Mucosa of rectum (tissue), 2 donors: ENCODE measurements around the gene ATP5F1C.
A peak's percentile ranks its signal among the peaks of the same experiment; 100 is the strongest.
"Not testable (repeated sequence)": the region's sequence is repeated elsewhere in the genome, so short reads cannot be mapped to it uniquely, and the experiment has no call there.

ENCODE experiments used
- H3K27ac ChIP-seq, 2 donors: one replicate each; pipeline ENCODE4 v1.7.0; 2013; ENCODE audit warnings: inconsistent platforms in 2 of 2, low read depth in 2 of 2, low read length in 2 of 2
- H3K27me3 ChIP-seq, 2 donors: one replicate each; pipeline ENCODE4 v1.7.0; 2013; ENCODE audit warnings: low read length in 2 of 2; ENCODE audit not compliant: control insufficient read depth in 2 of 2, insufficient read depth in 2 of 2
- H3K36me3 ChIP-seq, 2 donors: one replicate each; pipeline ENCODE4 v1.7.0; 2013; ENCODE audit warnings: low read length in 2 of 2; ENCODE audit not compliant: control insufficient read depth in 2 of 2, insufficient read depth in 2 of 2
- H3K4me1 ChIP-seq, 2 donors: one replicate each; pipeline ENCODE4 v1.7.0; 2013; ENCODE audit warnings: low read length in 2 of 2, mild to moderate bottlenecking in 1 of 2; ENCODE audit not compliant: control insufficient read depth in 2 of 2, insufficient read depth in 2 of 2
- H3K4me3 ChIP-seq, 2 donors: one replicate each; pipeline ENCODE4 v1.7.0; 2013; ENCODE audit warnings: low read length in 2 of 2
- H3K9ac ChIP-seq, 2 donors: one replicate each; pipeline ENCODE4 v1.7.0; 2013; ENCODE audit warnings: low read length in 2 of 2, low read depth in 1 of 2, mild to moderate bottlenecking in 1 of 2
- H3K9me3 ChIP-seq, 2 donors: one replicate each; pipeline ENCODE4 v1.7.0; 2013; ENCODE audit warnings: low read length in 2 of 2; ENCODE audit not compliant: control insufficient read depth in 2 of 2
- donor health status: healthy.
- donor health status: Normal muscosa, but diverticular disease.

Gene ATP5F1C

GRCh38 chr10:7787857-7788638 lies at the start of gene ATP5F1C, which contains the start of gene KIN:
TSS of gene ATP5F1C (plus strand) at chr10:7788177. CDS start at chr10:7788208, 31 bp downstream.
TSS of gene KIN (minus strand) at chr10:7787993. CDS start at chr10:7787933, 60 bp downstream.
- Histone ChIP-seq H3K27me3 (no peaks in the 10 kb centered on the region), H3K4me3 (peak within 1 kb of the TSS; percentile 98), H3K4me1 (peaks cover 17 to 21% of the 10 kb centered on the region in 2 donors), H3K27ac (peak within 1 kb of the TSS; percentile 76 to 88), H3K36me3 (peaks cover 0 to 4% of the 10 kb centered on the region in 2 donors), H3K9me3 (no peaks in the 10 kb centered on the region), H3K9ac (peak within 1 kb of the TSS; percentile 87 to 90)

- Histone ChIP-seq H3K9me3 (no peaks in the 10 kb centered on the region), H3K27me3 (no peaks in the 10 kb centered on the region), H3K4me1 (no peaks in the 10 kb centered on the region), H3K9ac (no peak overlapping the region), H3K4me3 (no peak overlapping the region), H3K36me3 (no peaks in the 10 kb centered on the region), H3K27ac (no peak overlapping the region)
Observed at GRCh38 chr10:7738536-7739407, 49.2 kb upstream of the ATP5F1C start.

- Histone ChIP-seq H3K9ac (no peak overlapping the region), H3K4me1 (no peaks in the 10 kb centered on the region), H3K27ac (no peak overlapping the region), H3K9me3 (no peaks in the 10 kb centered on the region), H3K36me3 (no peaks in the 10 kb centered on the region), H3K4me3 (no peak overlapping the region), H3K27me3 (no peaks in the 10 kb centered on the region)
Observed at GRCh38 chr10:7744307-7744706, 43.7 kb upstream of the ATP5F1C start.

GRCh38 chr10:7748637-7749036 lies 39.3 kb upstream of the ATP5F1C start:
- not testable (repeated sequence) for H3K27ac ChIP-seq, H3K9ac ChIP-seq, H3K4me1 ChIP-seq, H3K4me3 ChIP-seq, H3K27me3 ChIP-seq, H3K9me3 ChIP-seq
- H3K36me3 ChIP-seq: peaks cover 12 to 16% of the 10 kb centered on the region in 2 donors

- peaks cover 25% of the 10 kb centered on the region in 2 donors for H3K36me3 ChIP-seq
- no peak overlapping the region for H3K27ac ChIP-seq
- no peaks in the 10 kb centered on the region for H3K4me1 ChIP-seq
- no peak overlapping the region for H3K9ac ChIP-seq
- no peak overlapping the region for H3K4me3 ChIP-seq
- no peaks in the 10 kb centered on the region for H3K9me3 ChIP-seq
- H3K27me3 ChIP-seq: no peaks in the 10 kb centered on the region
Observed at GRCh38 chr10:7750222-7750621, 37.8 kb upstream of the ATP5F1C start.

- H3K36me3 ChIP-seq: peaks cover 27 to 36% of the 10 kb centered on the region in 2 donors
- no peak overlapping the region for H3K9ac ChIP-seq
- H3K9me3 ChIP-seq: no peaks in the 10 kb centered on the region
- H3K27ac ChIP-seq: no peak overlapping the region
- H3K27me3 ChIP-seq: no peaks in the 10 kb centered on the region
- H3K4me1 ChIP-seq: no peaks in the 10 kb centered on the region
- no peak overlapping the region for H3K4me3 ChIP-seq
Observed at GRCh38 chr10:7752251-7752650, 35.7 kb upstream of the ATP5F1C start.

GRCh38 chr10:7755103-7755502 lies 32.9 kb upstream of the ATP5F1C start:
- no peak overlapping the region for H3K27ac ChIP-seq
- no peak overlapping the region for H3K4me3 ChIP-seq
- peaks cover 47 to 51% of the 10 kb centered on the region in 2 donors for H3K36me3 ChIP-seq
- H3K9me3 ChIP-seq: no peaks in the 10 kb centered on the region
- H3K27me3 ChIP-seq: no peaks in the 10 kb centered on the region
- no peak overlapping the region for H3K9ac ChIP-seq
- no peaks in the 10 kb centered on the region for H3K4me1 ChIP-seq

GRCh38 chr10:7756360-7756992 lies 31.5 kb upstream of the ATP5F1C start:
- no peaks in the 10 kb centered on the region for H3K27me3 ChIP-seq
- no peak overlapping the region for H3K9ac ChIP-seq
- no peaks in the 10 kb centered on the region for H3K9me3 ChIP-seq
- no peak overlapping the region for H3K27ac ChIP-seq
- no peak overlapping the region for H3K4me3 ChIP-seq
- H3K36me3 ChIP-seq: peaks cover 56 to 61% of the 10 kb centered on the region in 2 donors
- H3K4me1 ChIP-seq: no peaks in the 10 kb centered on the region

GRCh38 chr10:7763929-7764328 lies 24.0 kb upstream of the ATP5F1C start:
- H3K4me3 ChIP-seq: no peak overlapping the region
- no peak overlapping the region for H3K27ac ChIP-seq
- no peaks in the 10 kb centered on the region for H3K9me3 ChIP-seq
- H3K4me1 ChIP-seq: no peaks in the 10 kb centered on the region
- peaks cover 48 to 59% of the 10 kb centered on the region in 2 donors for H3K36me3 ChIP-seq
- H3K27me3 ChIP-seq: no peaks in the 10 kb centered on the region
- H3K9ac ChIP-seq: no peak overlapping the region

- no peaks in the 10 kb centered on the region for H3K9me3 ChIP-seq
- no peak overlapping the region for H3K4me3 ChIP-seq
- peaks cover 37 to 48% of the 10 kb centered on the region in 2 donors for H3K36me3 ChIP-seq
- no peaks in the 10 kb centered on the region for H3K27me3 ChIP-seq
- H3K27ac ChIP-seq: no peak overlapping the region
- H3K4me1 ChIP-seq: no peaks in the 10 kb centered on the region
- no peak overlapping the region for H3K9ac ChIP-seq
Observed at GRCh38 chr10:7766241-7766640, 21.7 kb upstream of the ATP5F1C start.
